IPS-15b (cell line): Measurements from ENCODE around the gene KLF3.

ENCODE experiments used
- H3K27me3 ChIP-seq: one replicate; pipeline ENCODE4 v1.6.1; 2013; ENCODE audit warnings: low read length; ENCODE audit not compliant: control insufficient read depth, insufficient read depth
- H3K36me3 ChIP-seq: one replicate; pipeline ENCODE4 v1.6.1; 2013; ENCODE audit warnings: low read length; ENCODE audit not compliant: control insufficient read depth, insufficient read depth
- H3K4me1 ChIP-seq: one replicate; pipeline ENCODE4 v1.6.1; 2013; ENCODE audit warnings: mild to moderate bottlenecking, low read length; ENCODE audit not compliant: control insufficient read depth, insufficient read depth
- H3K4me3 ChIP-seq: one replicate; pipeline ENCODE4 v1.5.1; 2013; ENCODE audit warnings: low read depth, low read length
- H3K9ac ChIP-seq: one replicate; pipeline ENCODE4 v1.6.1; 2013; ENCODE audit warnings: low read depth, mild to moderate bottlenecking, low read length
- H3K9me3 ChIP-seq: one replicate; pipeline ENCODE4 v1.6.1; 2013; ENCODE audit warnings: mild to moderate bottlenecking, low read length; ENCODE audit not compliant: control insufficient read depth, insufficient read depth

The KLF3 gene

GRCh38 chr4:38670109-38670901, 6.3 kb downstream of the KLF3 start:
- no peaks in the 10 kb centered on the region for H3K27me3 ChIP-seq
- no peak overlapping the region for H3K4me3 ChIP-seq
- H3K36me3 ChIP-seq = no peaks in the 10 kb centered on the region
- H3K9me3 ChIP-seq = no peaks in the 10 kb centered on the region
- H3K9ac ChIP-seq = no peak overlapping the region
- peaks cover 70% of the 10 kb centered on the region for H3K4me1 ChIP-seq

- no peak overlapping the region for H3K9ac ChIP-seq
- H3K4me3 ChIP-seq = no peak overlapping the region
- peaks cover 65% of the 10 kb centered on the region for H3K4me1 ChIP-seq
- no peaks in the 10 kb centered on the region for H3K36me3 ChIP-seq
- H3K27me3 ChIP-seq = no peaks in the 10 kb centered on the region
- no peaks in the 10 kb centered on the region for H3K9me3 ChIP-seq
These were observed 7.1 kb downstream of the KLF3 start for GRCh38 chr4:38670939-38671591.

- Histone ChIP-seq H3K4me1 (peaks cover 60% of the 10 kb centered on the region), H3K36me3 (no peaks in the 10 kb centered on the region), H3K27me3 (no peaks in the 10 kb centered on the region), H3K4me3 (no peak overlapping the region), H3K9me3 (no peaks in the 10 kb centered on the region), H3K9ac (no peak overlapping the region)
These were observed 7.6 kb downstream of the KLF3 start for GRCh38 chr4:38671592-38671940.

GRCh38 chr4:38672074-38672396, 8.0 kb downstream of the KLF3 start:
- Histone ChIP-seq H3K4me3 (no peak overlapping the region), H3K9ac (no peak overlapping the region), H3K27me3 (no peaks in the 10 kb centered on the region), H3K4me1 (peaks cover 56% of the 10 kb centered on the region), H3K9me3 (no peaks in the 10 kb centered on the region), H3K36me3 (no peaks in the 10 kb centered on the region)

GRCh38 chr4:38672397-38673129, 8.6 kb downstream of the KLF3 start:
- no peaks in the 10 kb centered on the region for H3K9me3 ChIP-seq
- H3K27me3 ChIP-seq = no peaks in the 10 kb centered on the region
- H3K4me3 ChIP-seq = no peak overlapping the region
- H3K4me1 ChIP-seq = peaks cover 53% of the 10 kb centered on the region
- no peaks in the 10 kb centered on the region for H3K36me3 ChIP-seq
- peak overlapping the region; percentile 17 for H3K9ac ChIP-seq

- H3K9me3 ChIP-seq = no peaks in the 10 kb centered on the region
- H3K27me3 ChIP-seq = no peaks in the 10 kb centered on the region
- no peak overlapping the region for H3K4me3 ChIP-seq
- peaks cover 49% of the 10 kb centered on the region for H3K4me1 ChIP-seq
- no peak overlapping the region for H3K9ac ChIP-seq
- H3K36me3 ChIP-seq = no peaks in the 10 kb centered on the region
These were observed 9.4 kb downstream of the KLF3 start for GRCh38 chr4:38673130-38673978.

- no peak overlapping the region for H3K9ac ChIP-seq
- H3K27me3 ChIP-seq = no peaks in the 10 kb centered on the region
- H3K4me3 ChIP-seq = no peak overlapping the region
- H3K9me3 ChIP-seq = no peaks in the 10 kb centered on the region
- H3K36me3 ChIP-seq = no peaks in the 10 kb centered on the region
- peaks cover 40% of the 10 kb centered on the region for H3K4me1 ChIP-seq
These were observed 10.5 kb downstream of the KLF3 start for GRCh38 chr4:38674258-38675144.

GRCh38 chr4:38675146-38676121, 11.4 kb downstream of the KLF3 start:
- H3K4me1 ChIP-seq = peaks cover 34% of the 10 kb centered on the region
- H3K27me3 ChIP-seq = no peaks in the 10 kb centered on the region
- H3K36me3 ChIP-seq = no peaks in the 10 kb centered on the region
- H3K9ac ChIP-seq = no peak overlapping the region
- no peak overlapping the region for H3K4me3 ChIP-seq
- H3K9me3 ChIP-seq = no peaks in the 10 kb centered on the region

GRCh38 chr4:38676986-38677385, 13.0 kb downstream of the KLF3 start:
- H3K4me3 ChIP-seq = no peak overlapping the region
- peaks cover 28% of the 10 kb centered on the region for H3K4me1 ChIP-seq
- H3K9ac ChIP-seq = no peak overlapping the region
- no peaks in the 10 kb centered on the region for H3K9me3 ChIP-seq
- no peaks in the 10 kb centered on the region for H3K36me3 ChIP-seq
- H3K27me3 ChIP-seq = no peaks in the 10 kb centered on the region

- Histone ChIP-seq H3K4me3 (no peak overlapping the region), H3K36me3 (no peaks in the 10 kb centered on the region), H3K4me1 (peaks cover 26% of the 10 kb centered on the region), H3K9me3 (no peaks in the 10 kb centered on the region), H3K9ac (no peak overlapping the region), H3K27me3 (no peaks in the 10 kb centered on the region)
These were observed 13.4 kb downstream of the KLF3 start for GRCh38 chr4:38677441-38677840.
